ENCODE measurements around the gene COL24A1.
"Not testable (repeated sequence)": the region's sequence is repeated elsewhere in the genome, so short reads cannot be mapped to it uniquely, and the experiment has no call there.

Gene COL24A1

DNA sequence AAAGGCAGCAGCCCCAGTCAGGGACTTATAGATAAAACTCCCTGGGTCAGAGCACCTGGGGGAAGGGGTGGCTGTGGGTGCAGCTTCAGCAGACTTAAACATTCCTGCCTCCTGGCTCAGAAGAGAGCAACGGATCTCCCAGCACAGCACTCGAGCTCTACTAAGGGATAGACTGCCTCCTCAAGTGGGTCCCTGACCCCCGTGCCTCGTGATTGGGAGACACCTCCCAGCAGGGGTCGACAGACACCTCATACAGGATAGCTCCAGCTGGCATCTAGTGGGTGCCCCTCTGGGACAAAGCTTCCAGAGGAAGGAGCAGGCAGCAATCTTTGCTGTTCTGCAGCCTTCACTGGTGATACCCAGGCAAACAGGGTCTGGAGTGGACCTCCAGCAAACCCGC lies 84.1 kb downstream of the COL24A1 start:
- not testable (repeated sequence) for DNase-seq (ENCODE audit: low spot score)

GRCh38 chr1:86071870-86072269 lies 84.7 kb downstream of the COL24A1 start:
- not testable (repeated sequence) for DNase-seq (ENCODE audit: low spot score)

DNA sequence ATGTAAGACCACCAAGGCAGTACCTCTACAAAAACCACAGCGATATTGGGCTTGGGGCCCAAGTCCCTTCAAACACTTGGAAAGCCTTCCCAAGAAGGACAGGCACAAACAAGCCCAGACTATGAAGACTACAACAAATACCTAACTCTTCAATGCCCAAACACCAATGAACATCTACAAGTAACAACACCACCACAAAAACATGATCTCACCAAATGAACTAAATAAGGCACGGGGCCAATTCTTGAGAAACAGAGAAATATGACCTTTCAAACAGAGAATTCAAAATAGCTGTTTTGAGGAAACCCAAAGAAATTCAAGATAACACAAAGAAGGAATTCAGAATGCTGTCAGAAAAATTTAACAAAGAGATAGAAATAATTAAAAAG lies 86.8 kb downstream of the COL24A1 start:
- no peak for DNase-seq (ENCODE audit: low spot score)

DNA sequence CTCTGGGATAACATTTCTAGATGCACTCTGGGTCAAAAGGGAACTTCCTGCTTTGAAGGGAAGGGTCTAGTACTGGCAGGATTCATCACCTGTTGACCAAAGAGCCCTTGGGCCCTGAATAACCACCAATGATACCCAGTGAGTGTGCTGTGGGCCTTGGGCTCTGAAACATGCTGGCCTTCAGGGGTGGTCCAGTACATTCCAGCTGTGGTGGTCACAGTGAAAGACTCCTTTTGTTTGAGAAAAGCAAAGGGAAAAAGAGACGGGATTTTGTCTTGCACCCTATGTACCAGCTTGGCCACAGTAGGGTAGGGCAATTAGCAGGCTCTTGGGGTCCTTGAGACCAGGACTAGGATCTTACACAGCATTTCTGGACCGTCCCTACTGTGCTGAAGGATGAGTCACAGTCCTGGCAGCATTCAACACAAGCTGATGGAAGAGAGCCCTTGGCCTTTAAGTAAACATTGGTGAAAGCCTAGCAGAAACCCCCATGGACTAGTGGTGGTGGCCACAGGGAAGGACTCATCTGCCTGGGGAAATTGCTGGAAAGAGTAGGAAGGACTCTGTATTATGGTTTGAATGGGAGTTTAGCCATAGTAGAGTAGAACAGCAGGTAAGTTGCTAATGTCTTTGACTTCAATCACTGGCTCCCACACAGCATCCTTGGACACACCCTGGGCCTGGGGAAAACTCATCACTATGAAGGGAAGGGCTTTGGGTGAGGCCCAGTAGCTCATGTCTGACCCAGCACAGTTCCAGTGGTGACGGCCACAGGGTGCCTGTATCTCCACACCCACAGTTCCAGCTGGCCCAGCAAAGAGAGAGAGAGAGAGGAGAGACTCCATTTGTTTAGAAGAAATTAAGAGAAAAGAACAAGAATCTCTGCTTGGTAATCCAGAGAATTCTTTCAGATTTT lies 87.5 kb downstream of the COL24A1 start:
- no peak for DNase-seq (ENCODE audit: low spot score)

GRCh38 chr1:86068271-86068721 lies 88.3 kb downstream of the COL24A1 start:
- DNase-seq (ENCODE audit: low spot score) = no peak

DNA sequence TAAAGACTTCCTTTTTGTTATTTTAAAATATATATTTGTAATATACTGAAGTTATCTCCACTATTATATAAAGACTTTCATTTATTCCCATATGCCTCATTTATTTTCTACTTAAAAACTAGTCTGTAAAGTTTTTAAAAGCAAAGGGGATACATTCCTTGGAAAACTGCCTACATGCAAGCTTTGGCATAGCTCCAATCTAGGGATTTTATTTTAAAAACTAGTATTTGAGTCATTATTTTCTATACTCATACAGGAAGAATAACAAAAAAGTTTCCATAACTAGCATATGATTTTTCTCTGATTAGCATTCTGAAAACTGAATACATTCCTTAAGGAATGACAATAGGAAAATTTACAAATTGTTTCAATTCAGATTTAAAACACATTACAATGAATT lies 88.9 kb downstream of the COL24A1 start:
- DNase-seq (ENCODE audit: low spot score) = no peak

GRCh38 chr1:86064899-86065298 lies 91.7 kb downstream of the COL24A1 start:
- DNase-seq (ENCODE audit: low spot score) = no peak

GRCh38 chr1:86063721-86064120 lies 92.9 kb downstream of the COL24A1 start:
- DNase-seq (ENCODE audit: low spot score) = no peak

- DNase-seq (ENCODE audit: low spot score) = no peak
Observed at GRCh38 chr1:86062453-86062852, 94.1 kb downstream of the COL24A1 start.

GRCh38 chr1:86061551-86061990 lies 95.0 kb downstream of the COL24A1 start:
- DNase-seq (ENCODE audit: low spot score) = no peak

GRCh38 chr1:86054396-86054795 lies 102.2 kb downstream of the COL24A1 start:
- DNase-seq (ENCODE audit: low spot score) = no peak

DNA sequence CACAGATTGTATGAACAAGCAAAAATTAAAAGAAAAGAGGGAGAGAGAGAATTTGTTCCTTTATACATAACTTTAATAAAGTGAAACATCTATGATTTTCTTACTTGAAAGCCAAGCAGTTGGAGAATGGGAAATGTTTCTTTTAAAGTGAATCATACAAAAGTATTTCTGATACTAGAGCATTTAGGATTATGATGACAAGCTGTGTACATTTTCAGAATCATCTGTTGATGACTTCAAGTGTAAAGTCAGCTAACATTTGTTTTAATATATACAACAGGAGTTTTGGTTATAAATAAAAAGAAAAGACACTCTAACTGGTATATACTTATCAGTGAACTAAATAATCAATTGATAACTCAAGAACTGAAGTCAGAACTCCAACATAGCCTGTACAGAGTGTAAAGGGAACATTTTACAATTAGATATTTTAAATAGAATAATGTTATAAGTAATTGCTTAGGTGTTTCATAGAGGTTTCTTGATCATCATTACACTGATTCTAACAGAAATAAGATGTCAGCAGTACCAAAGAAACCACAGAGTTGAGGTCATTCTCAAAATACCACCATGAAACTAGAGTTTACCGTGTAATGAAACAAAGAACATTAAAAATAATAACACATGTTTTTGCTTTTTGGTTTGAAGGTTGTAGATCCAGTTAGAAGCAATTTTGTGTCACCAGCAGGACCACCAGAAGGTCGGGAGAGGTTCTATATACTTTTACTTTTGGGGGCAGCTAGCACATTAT lies 103.4 kb downstream of the COL24A1 start:
- DNase-seq (ENCODE audit: low spot score) = no peak

- DNase-seq (ENCODE audit: low spot score) = no peak
Observed at GRCh38 chr1:86035101-86035500, 121.5 kb downstream of the COL24A1 start.

DNA sequence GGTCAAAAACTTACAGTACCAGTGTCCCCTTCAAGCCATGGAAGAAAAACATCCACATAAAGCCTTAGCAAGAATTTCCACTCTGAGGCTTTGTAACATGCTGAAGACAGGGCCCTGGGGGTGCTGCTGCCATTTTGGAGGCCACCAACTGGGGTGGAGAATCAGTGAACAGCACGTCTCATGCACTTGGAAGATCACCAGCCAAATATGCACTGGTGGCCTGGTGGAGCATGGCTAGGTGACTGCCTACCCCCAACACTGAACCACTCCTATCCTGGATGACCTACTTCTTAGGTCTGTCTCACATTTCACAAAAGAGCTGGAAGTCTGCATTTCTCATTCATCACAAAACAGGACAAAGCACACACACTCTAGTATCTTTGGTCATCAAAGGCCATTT lies 126.4 kb downstream of the COL24A1 start:
- DNase-seq (ENCODE audit: low spot score) = no peak

- DNase-seq (ENCODE audit: low spot score) = peak; percentile 44
Observed at GRCh38 chr1:86018283-86018923, 138.2 kb downstream of the COL24A1 start.

- DNase-seq (ENCODE audit: low spot score) = no peak
Observed at GRCh38 chr1:86016076-86016759, 140.4 kb downstream of the COL24A1 start.

DNA sequence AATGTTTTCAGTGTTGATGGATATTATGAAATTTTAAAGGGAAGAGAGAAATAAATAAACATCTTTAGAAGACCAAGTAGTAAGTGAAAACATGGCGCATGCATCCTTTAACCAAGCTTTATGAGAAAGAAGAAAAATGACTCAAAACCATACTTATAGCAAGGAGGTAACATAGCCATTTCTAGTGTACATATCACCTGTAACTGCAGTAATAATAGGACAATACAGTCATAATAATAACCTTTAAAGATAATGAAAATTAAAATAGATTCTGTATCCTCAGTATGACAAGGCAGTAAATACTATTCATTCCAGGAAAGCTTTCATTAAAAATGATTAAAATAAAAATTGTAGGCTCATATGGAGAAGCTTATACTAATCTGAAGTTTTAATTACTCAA lies 141.2 kb downstream of the COL24A1 start:
- no peak for DNase-seq (ENCODE audit: low spot score)

- DNase-seq (ENCODE audit: low spot score) = no peak
Observed at GRCh38 chr1:86000601-86001000, 156.0 kb downstream of the COL24A1 start.

DNA sequence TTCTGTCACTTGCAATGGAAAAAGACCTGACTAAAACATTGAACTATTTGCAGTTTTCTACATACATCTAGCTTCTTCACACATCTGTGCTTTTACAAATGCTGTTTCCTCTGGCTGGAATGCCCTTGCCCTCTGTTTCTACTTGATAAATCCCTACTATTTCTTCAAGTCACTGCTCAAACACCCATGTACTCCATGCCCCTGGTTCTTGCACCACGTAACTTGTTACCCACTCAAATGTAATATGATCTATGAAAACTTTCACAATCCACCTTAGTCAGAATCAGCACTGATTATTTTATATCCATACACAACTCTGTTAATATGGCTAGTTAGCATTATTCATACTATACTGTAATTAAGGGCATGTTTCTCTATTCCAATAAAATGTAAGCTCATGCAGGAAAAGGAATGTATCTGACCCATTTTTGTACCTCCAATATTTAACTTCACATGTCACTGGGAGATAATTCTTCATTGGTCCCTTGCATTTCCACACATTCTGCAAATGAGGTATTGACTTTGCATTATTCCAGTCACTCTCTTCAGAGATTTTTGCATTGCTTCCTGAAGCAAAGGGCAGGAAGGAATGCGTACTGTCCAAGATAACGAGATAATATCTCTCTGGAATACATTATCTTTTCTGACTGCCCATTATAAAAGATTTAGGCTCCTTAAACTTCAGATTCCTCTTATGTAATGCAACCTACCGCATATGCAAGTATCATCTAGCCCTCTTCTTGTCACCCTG lies 158.3 kb downstream of the COL24A1 start:
- DNase-seq (ENCODE audit: low spot score) = no peak

- no peak for DNase-seq (ENCODE audit: low spot score)
Observed at GRCh38 chr1:85992791-85993190, 163.8 kb downstream of the COL24A1 start.

DNA sequence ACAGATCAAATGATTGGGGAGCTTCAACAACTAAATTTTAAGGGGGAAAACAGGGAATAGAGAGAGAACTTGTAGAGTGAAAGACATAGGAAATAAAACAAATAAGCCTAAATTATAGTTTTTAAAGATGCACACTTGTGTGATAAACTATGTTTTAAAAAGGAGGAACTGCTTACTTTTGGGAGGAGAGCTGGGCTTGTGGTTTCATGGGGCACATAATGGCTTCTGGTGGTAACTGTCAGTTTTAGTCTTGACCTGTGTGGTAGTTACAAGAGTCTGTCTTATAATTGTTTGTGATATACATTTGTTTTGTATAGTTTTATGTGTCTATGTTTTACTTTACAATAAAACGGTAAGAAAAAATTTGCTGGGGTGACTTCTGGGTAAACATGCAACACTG lies 165.3 kb downstream of the COL24A1 start:
- no peak for DNase-seq (ENCODE audit: low spot score)
